ENCODE data around the gene LSAMP.
"Not testable (repeated sequence)": the region's sequence is repeated elsewhere in the genome, so short reads cannot be mapped to it uniquely, and the experiment has no call there.

The LSAMP gene

GRCh38 chr3:115772951-115773350 lies 672.3 kb downstream of the LSAMP start:
- DNase-seq (ENCODE audit: low spot score): no peak
- ChIA-PET POLR2A (ENCODE audit: low non-redundant PET) (no interaction called here), CTCF (no interaction called here)
- H3K27ac ChIP-seq: no peak overlapping the region
- no peak for TF ChIP-seq CTCF (conservative IDR thresholded peaks at IDR 0.05; ENCODE audit: low read depth)

GRCh38 chr3:115768661-115769060 lies 676.6 kb downstream of the LSAMP start:
- DNase-seq (ENCODE audit: low spot score): no peak
- no peak overlapping the region for H3K27ac ChIP-seq
- ChIA-PET POLR2A (ENCODE audit: low non-redundant PET) (no interaction called here), CTCF (no interaction called here)
- TF ChIP-seq CTCF (conservative IDR thresholded peaks at IDR 0.05; ENCODE audit: low read depth): no peak

GRCh38 chr3:115766587-115767482 lies 678.5 kb downstream of the LSAMP start:
- ChIA-PET POLR2A (ENCODE audit: low non-redundant PET) (no interaction called here), CTCF (no interaction called here)
- no peak for TF ChIP-seq CTCF (conservative IDR thresholded peaks at IDR 0.05; ENCODE audit: low read depth)
- DNase-seq (ENCODE audit: low spot score): no peak
- H3K27ac ChIP-seq: no peak overlapping the region

GRCh38 chr3:115761927-115762305 lies 683.4 kb downstream of the LSAMP start:
- CTCF ChIA-PET: interaction anchor here (0.5 kb wide), 1 partner anchor 557 kb away, joined by 3 read pairs; no protein-coding TSS in a partner anchor
- H3K27ac ChIP-seq: no peak overlapping the region
- no peak for DNase-seq (ENCODE audit: low spot score)
- POLR2A ChIA-PET (ENCODE audit: low non-redundant PET): no interaction called here
- TF ChIP-seq CTCF (conservative IDR thresholded peaks at IDR 0.05; ENCODE audit: low read depth): no peak

- TF ChIP-seq CTCF (conservative IDR thresholded peaks at IDR 0.05; ENCODE audit: low read depth): no peak
- no peak for DNase-seq (ENCODE audit: low spot score)
- ChIA-PET POLR2A (ENCODE audit: low non-redundant PET) (no interaction called here), CTCF (no interaction called here)
- H3K27ac ChIP-seq: no peak overlapping the region
These were observed 684.6 kb downstream of the LSAMP start for GRCh38 chr3:115760716-115761115.

- no peak for DNase-seq (ENCODE audit: low spot score)
- CTCF ChIA-PET: interaction anchor here (0.6 to 0.8 kb wide), 2 partner anchors 65 to 1063 kb away, joined by 3 read pairs; no protein-coding TSS in a partner anchor
- no peak for TF ChIP-seq CTCF (conservative IDR thresholded peaks at IDR 0.05; ENCODE audit: low read depth)
- POLR2A ChIA-PET (ENCODE audit: low non-redundant PET): no interaction called here
- H3K27ac ChIP-seq: no peak overlapping the region
These were observed 687.1 kb downstream of the LSAMP start for GRCh38 chr3:115758076-115758763.

GRCh38 chr3:115752978-115753377 lies 692.3 kb downstream of the LSAMP start:
- CTCF ChIA-PET: interaction anchor here (1.6 kb wide), 1 partner anchor 31 kb away, joined by 3 read pairs; no protein-coding TSS in a partner anchor
- POLR2A ChIA-PET (ENCODE audit: low non-redundant PET): not testable (repeated sequence)

More at GRCh38 chr3:115752978-115753377, 692.3 kb downstream of the LSAMP start:
- not testable (repeated sequence) for DNase-seq (ENCODE audit: low spot score); H3K27ac ChIP-seq
